GM23338 (cell line): ENCODE data around the gene CKS1B. TPM values are rescaled to one million over a fixed set of nuclear protein-coding genes. Genes with fewer than 3 reads are reported as not detected.

Experiments
- ATAC-seq: fragments of 200-7000 bp; cut with Tn5 transposase; 3 replicates; pipeline ENCODE4 v1.9.1; 2020
- DNase-seq: peaks from one replicate; pipeline ENCODE4 v3.0.0-alpha.2; 2015; ENCODE audit warnings: low spot score
- H2AFZ ChIP-seq: fragments of 200-600 bp; sonication (generic); 2 replicates; pipeline ENCODE4 v1.8.0; 2016; ENCODE audit warnings: antibody characterized with exemption, mild to moderate bottlenecking, moderate library complexity
- H3F3A ChIP-seq: fragments of 200-600 bp; sonication (generic); replicated peaks from 2 replicates; pipeline ENCODE4 v1.8.0; 2017; ENCODE audit warnings: antibody characterized with exemption, mixed run types, low read depth
- H3K27ac ChIP-seq: fragments of 200-600 bp; sonication (generic); 2 replicates; pipeline ENCODE4 v1.6.1; 2016; ENCODE audit warnings: low read depth
- H3K27me3 ChIP-seq: fragments of 200-600 bp; sonication (generic); 2 replicates; pipeline ENCODE4 v1.8.0; 2016; ENCODE audit warnings: mild to moderate bottlenecking, mixed run types, moderate library complexity; ENCODE audit not compliant: insufficient read depth
- H3K36me3 ChIP-seq: fragments of 200-600 bp; sonication (generic); 2 replicates; pipeline ENCODE4 v1.8.0; 2016; ENCODE audit warnings: mild to moderate bottlenecking; ENCODE audit not compliant: insufficient read depth
- H3K4me1 ChIP-seq: fragments of 200-600 bp; sonication (generic); 2 replicates; pipeline ENCODE4 v1.8.0; 2016; ENCODE audit warnings: mild to moderate bottlenecking, moderate library complexity; ENCODE audit not compliant: insufficient read depth
- H3K4me2 ChIP-seq: fragments of 200-600 bp; sonication (generic); 2 replicates; pipeline ENCODE4 v1.7.1; 2017; ENCODE audit warnings: mixed run types
- H3K4me3 ChIP-seq: fragments of 200-600 bp; sonication (generic); 2 replicates; pipeline ENCODE4 v1.6.1; 2016; ENCODE audit warnings: mixed run types
- H3K79me2 ChIP-seq: fragments of 200-600 bp; sonication (generic); replicated peaks from 2 replicates; pipeline ENCODE4 v1.8.0; 2017; ENCODE audit warnings: mild to moderate bottlenecking; ENCODE audit not compliant: insufficient read depth
- H3K9me2 ChIP-seq: fragments of 200-600 bp; sonication (generic); 2 replicates; pipeline ENCODE4 v1.8.0; 2017; ENCODE audit not compliant: insufficient read depth
- H4K20me1 ChIP-seq: fragments of 200-600 bp; sonication (generic); replicated peaks from 2 replicates; pipeline ENCODE4 v1.8.0; 2017; ENCODE audit warnings: mild to moderate bottlenecking; ENCODE audit not compliant: insufficient read depth
- H3K27ac Mint-ChIP-seq: 2 replicates; pipeline ENCODE4 v1.8.0; 2020; ENCODE audit warnings: inconsistent platforms, mild to moderate bottlenecking, moderate library complexity, mixed read lengths
- H3K27me3 Mint-ChIP-seq: 3 replicates; pipeline ENCODE4 v1.8.0; 2022; ENCODE audit warnings: low read depth, mild to moderate bottlenecking, moderate library complexity, mixed read lengths, inconsistent platforms; ENCODE audit not compliant: insufficient read depth, poor library complexity
- H3K36me3 Mint-ChIP-seq: 3 replicates; pipeline ENCODE4 v1.8.0; 2021; ENCODE audit warnings: low read depth, mild to moderate bottlenecking, inconsistent platforms, moderate library complexity, mixed read lengths
- H3K4me1 Mint-ChIP-seq: 3 replicates; pipeline ENCODE4 v1.8.0; 2020; ENCODE audit warnings: mild to moderate bottlenecking, inconsistent platforms, mixed read lengths
- H3K4me3 Mint-ChIP-seq: 3 replicates; pipeline ENCODE4 v1.8.0; 2021; ENCODE audit warnings: moderate library complexity, mild to moderate bottlenecking, inconsistent platforms, mixed read lengths
- H3K9me3 Mint-ChIP-seq: 3 replicates; pipeline ENCODE4 v1.8.0; 2020; ENCODE audit warnings: moderate library complexity, mild to moderate bottlenecking, inconsistent platforms, mixed read lengths
- EZH2phosphoT487 ChIP-seq: fragments of 200-600 bp; sonication (generic); IDR thresholded peaks from one replicate; pipeline ENCODE4 v1.8.1; 2018; ENCODE audit warnings: antibody characterized with exemption; ENCODE audit not compliant: unreplicated experiment
- ZNF114 ChIP-seq: fragments of 250-450 bp; sonication (Bioruptor Pico); IDR thresholded peaks from 2 replicates; pipeline ENCODE4 v1.5.0; 2020; ENCODE audit warnings: mild to moderate bottlenecking, moderate library complexity
- ZNF331 ChIP-seq: fragments of 250-450 bp; sonication (Bioruptor Pico); IDR thresholded peaks from 2 replicates; pipeline ENCODE4 v1.5.0; 2020; ENCODE audit warnings: low read depth, mild to moderate bottlenecking, moderate library complexity
- ZNF462 ChIP-seq: fragments of 250-450 bp; sonication (Bioruptor Pico); IDR thresholded peaks from 2 replicates; pipeline ENCODE4 v1.5.0; 2020; ENCODE audit warnings: mild to moderate bottlenecking, moderate library complexity
- polyA plus RNA-seq: library from polyadenylated mRNA; unstranded; fragments of >200 nt; fragmentation: Nextera tagmentation; extraction: Ambion mirVana; gene quantifications from 2 replicates; pipeline ENCODE4 v1.2.1, GENCODE V29; 2016
- total RNA-seq: library from RNA; depleted of rRNA; stranded (reverse); fragments of >200 nt; shearing (Covaris generic); gene quantifications from 2 replicates; pipeline ENCODE4 v1.2.3, GENCODE V29; 2014

CKS1B gene
- total and polyA plus RNA-seq, 2 experiments from 2014 or later = 296 to 617 TPM

- no peak overlapping the region for H2AFZ ChIP-seq
- no peaks in the 10 kb centered on the region for H3K36me3 ChIP-seq
- peaks cover 5% of the 10 kb centered on the region for H3K79me2 ChIP-seq
- H3K4me1 ChIP-seq = peaks cover 33% of the 10 kb centered on the region
- no peak overlapping the region for H3K4me2 ChIP-seq
- H3K36me3 Mint-ChIP-seq = peaks cover 34% of the 10 kb centered on the region
- H4K20me1 ChIP-seq = peaks cover 6% of the 10 kb centered on the region; the same call in 1 of the 2 replicates
- H3F3A ChIP-seq = 0 out of 2 replicates have a peak, but pooled peaks cover 3% of the 10 kb centered on the region
- H3K27me3 Mint-ChIP-seq = peaks cover 22% of the 10 kb centered on the region
- DNase-seq (no peak), ATAC-seq (no peak)
- H3K4me3 ChIP-seq = no peak overlapping the region
- no peaks in the 10 kb centered on the region for H3K27me3 ChIP-seq
- no peaks in the 10 kb centered on the region for H3K9me3 Mint-ChIP-seq
- no peak for TF ChIP-seq ZNF114
- no peak for TF ChIP-seq ZNF462 (CRISPR knock-in tag)
- TF ChIP-seq ZNF331 (CRISPR knock-in tag) = no peak
- TF ChIP-seq EZH2phosphoT487 = no peak
- H3K4me1 Mint-ChIP-seq = peaks cover 56% of the 10 kb centered on the region
- no peak overlapping the region for H3K4me3 Mint-ChIP-seq
- no peaks in the 10 kb centered on the region for H3K9me2 ChIP-seq
- H3K27ac ChIP-seq = no peak overlapping the region
- peak overlapping the region; percentile 82 for H3K27ac Mint-ChIP-seq
Measured at GRCh38 chr1:155015527-155016230, 41.2 kb downstream of the CKS1B start.
